HL-60 (cell line): Measurements from ENCODE around the gene ABCA7.

Experiments
- DNase-seq, 2 experiments: peaks; one replicate each; pipeline ENCODE4 v3.0.0-alpha.2; 2010 to 2020; ENCODE audit warnings: low read depth in 1 of 2, low spot score in 1 of 2
- H3K27ac ChIP-seq: fragments of 250-450 bp; sonication (Bioruptor Pico); replicated peaks from 2 replicates; pipeline ENCODE4 v1.5.1; 2020; ENCODE audit warnings: mild to moderate bottlenecking, moderate library complexity
- H3K27me3 ChIP-seq: fragments of 250-450 bp; sonication (Bioruptor Pico); 2 replicates; pipeline ENCODE4 v1.5.1; 2021; ENCODE audit warnings: mild to moderate bottlenecking, moderate library complexity; ENCODE audit not compliant: insufficient read depth, poor library complexity, severe bottlenecking
- H3K4me3 ChIP-seq: replicated peaks from 2 replicates; pipeline ENCODE4 v1.5.1; 2011; ENCODE audit warnings: mild to moderate bottlenecking, control low read depth, low read length; ENCODE audit not compliant: insufficient read depth
- GABPA ChIP-seq: IDR thresholded peaks from 2 replicates; pipeline ENCODE4 v1.6.1; 2012; ENCODE audit warnings: low read depth
- POLR2AphosphoS5 ChIP-seq: IDR thresholded peaks from 2 replicates; pipeline ENCODE4 v1.6.1; 2012; ENCODE audit warnings: low read depth
- REST ChIP-seq: IDR thresholded peaks from 2 replicates; pipeline ENCODE4 v1.6.1; 2012; ENCODE audit warnings: low read depth; ENCODE audit not compliant: insufficient replicate concordance
- SPI1 ChIP-seq: IDR thresholded peaks from 2 replicates; pipeline ENCODE4 v1.6.1; 2012; ENCODE audit warnings: low read depth, mild to moderate bottlenecking, borderline replicate concordance
- TF ChIP-seq, protein P1 (sequence below): IDR thresholded peaks from one replicate; pipeline ENCODE4 v1.5.1; 2011; ENCODE audit warnings: low read length, control low read depth, inconsistent platforms; ENCODE audit not compliant: insufficient read depth

ABCA7 gene

DNA sequence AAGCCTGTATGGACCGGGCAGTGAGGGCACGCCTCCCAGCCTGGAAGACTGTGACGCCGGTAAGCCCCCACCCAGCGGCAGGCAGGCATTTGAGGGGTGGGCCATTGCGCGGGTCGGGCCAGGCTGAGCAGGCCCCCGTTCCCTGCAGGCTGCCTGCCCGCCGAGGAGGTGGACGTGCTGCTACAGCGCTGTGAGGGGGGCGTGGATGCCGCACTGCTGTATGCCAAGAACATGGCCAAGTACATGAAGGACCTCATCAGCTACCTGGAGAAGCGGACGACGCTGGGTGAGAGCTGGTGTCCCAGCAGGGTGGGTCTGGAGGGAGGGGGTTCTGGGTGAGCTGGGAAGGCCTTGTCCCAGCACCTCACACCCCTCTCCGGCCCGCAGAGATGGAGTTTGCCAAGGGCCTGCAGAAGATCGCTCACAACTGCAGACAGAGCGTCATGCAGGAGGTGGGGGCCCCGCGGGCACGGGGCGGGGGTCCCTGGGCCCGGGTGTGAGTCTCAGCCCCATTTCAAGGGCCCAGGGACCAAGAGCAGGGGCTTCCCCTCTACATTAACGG is 34.1 kb downstream of the ABCA7 start:
- DNase-seq = no peak
- H3K4me3 ChIP-seq = no peak overlapping the region
- no peaks in the 10 kb centered on the region for H3K27me3 ChIP-seq
- peak overlapping the region; percentile 46; the same call in 1 of the 2 replicates for H3K27ac ChIP-seq
- TF ChIP-seq REST = no peak
- no peak for TF ChIP-seq GABPA
- TF ChIP-seq, protein P1, sequence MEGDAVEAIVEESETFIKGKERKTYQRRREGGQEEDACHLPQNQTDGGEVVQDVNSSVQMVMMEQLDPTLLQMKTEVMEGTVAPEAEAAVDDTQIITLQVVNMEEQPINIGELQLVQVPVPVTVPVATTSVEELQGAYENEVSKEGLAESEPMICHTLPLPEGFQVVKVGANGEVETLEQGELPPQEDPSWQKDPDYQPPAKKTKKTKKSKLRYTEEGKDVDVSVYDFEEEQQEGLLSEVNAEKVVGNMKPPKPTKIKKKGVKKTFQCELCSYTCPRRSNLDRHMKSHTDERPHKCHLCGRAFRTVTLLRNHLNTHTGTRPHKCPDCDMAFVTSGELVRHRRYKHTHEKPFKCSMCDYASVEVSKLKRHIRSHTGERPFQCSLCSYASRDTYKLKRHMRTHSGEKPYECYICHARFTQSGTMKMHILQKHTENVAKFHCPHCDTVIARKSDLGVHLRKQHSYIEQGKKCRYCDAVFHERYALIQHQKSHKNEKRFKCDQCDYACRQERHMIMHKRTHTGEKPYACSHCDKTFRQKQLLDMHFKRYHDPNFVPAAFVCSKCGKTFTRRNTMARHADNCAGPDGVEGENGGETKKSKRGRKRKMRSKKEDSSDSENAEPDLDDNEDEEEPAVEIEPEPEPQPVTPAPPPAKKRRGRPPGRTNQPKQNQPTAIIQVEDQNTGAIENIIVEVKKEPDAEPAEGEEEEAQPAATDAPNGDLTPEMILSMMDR = no peak

- H3K4me3 ChIP-seq = no peak overlapping the region
- H3K27me3 ChIP-seq = no peaks in the 10 kb centered on the region
- no peak for TF ChIP-seq REST
- no peak for TF ChIP-seq SPI1
- TF ChIP-seq, protein P1 = no peak
- no peak for TF ChIP-seq GABPA
- TF ChIP-seq POLR2AphosphoS5 = no peak
- peak in 1 of 2 experiments; percentile 90 for DNase-seq
- H3K27ac ChIP-seq = peak overlapping the region; percentile 46; the same call in 1 of the 2 replicates
Measured at GRCh38 chr19:1074544-1075283, 34.8 kb downstream of the ABCA7 start.

DNA sequence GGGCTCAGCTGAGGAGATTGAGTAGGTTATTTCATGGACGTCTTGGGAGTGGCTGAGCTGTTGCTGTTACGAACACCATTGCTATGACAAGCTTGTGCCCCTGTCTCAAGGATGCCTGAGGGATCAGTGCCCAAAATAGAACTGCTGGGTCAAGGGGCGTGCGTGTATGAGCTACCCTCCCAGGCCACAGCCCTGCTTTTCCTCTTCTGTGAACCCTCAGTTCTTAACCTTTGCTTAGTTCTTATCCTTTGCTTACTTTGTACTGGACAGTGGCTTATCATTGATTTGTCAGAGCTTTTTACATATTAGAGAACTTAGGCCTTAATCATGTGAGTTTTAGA is 36.1 kb downstream of the ABCA7 start:
- DNase-seq = no peak
- H3K27me3 ChIP-seq = no peaks in the 10 kb centered on the region
- TF ChIP-seq REST (no peak), POLR2AphosphoS5 (no peak), GABPA (no peak), SPI1 (no peak)
- TF ChIP-seq, protein P1 = no peak
- H3K27ac ChIP-seq = 0 out of 2 replicates have a peak overlapping the region, but pooled peaks have one; percentile 13
- H3K4me3 ChIP-seq = no peak overlapping the region
